Central memory CD8-positive, alpha-beta T cell (primary cell): ENCODE data around the gene UBL3.

ENCODE experiments used
- ATAC-seq: fragments of 150-1000 bp; cut with Tn5 transposase; replicated peaks from 2 replicates; pipeline ENCODE4 v1.10.0; 2022; ENCODE audit warnings: mild to moderate bottlenecking, moderate FRiP score, moderate number of reproducible peaks; ENCODE audit not compliant: poor library complexity, severe bottlenecking; ENCODE audit errors: extremely low read depth
- DNase-seq, 2 donors: peaks; one replicate each; pipeline ENCODE4 v3.0.0; 2021; ENCODE audit warnings: low spot score in 2 of 2
- H3K27ac Mint-ChIP-seq: one replicate; pipeline ENCODE4 v1.8.0; 2022; ENCODE audit warnings: low read depth, mild to moderate bottlenecking, moderate library complexity, mixed read lengths
- H3K27me3 Mint-ChIP-seq: one replicate; pipeline ENCODE4 v1.8.0; 2022; ENCODE audit warnings: mixed read lengths
- H3K36me3 Mint-ChIP-seq: one replicate; pipeline ENCODE4 v1.8.0; 2022; ENCODE audit warnings: mild to moderate bottlenecking, moderate library complexity, mixed read lengths; ENCODE audit not compliant: insufficient read depth
- H3K4me1 Mint-ChIP-seq: one replicate; pipeline ENCODE4 v1.8.0; 2022; ENCODE audit warnings: mixed read lengths
- H3K4me3 Mint-ChIP-seq: one replicate; pipeline ENCODE4 v1.8.0; 2022; ENCODE audit warnings: mild to moderate bottlenecking, moderate library complexity, mixed read lengths
- H3K9me3 Mint-ChIP-seq: one replicate; pipeline ENCODE4 v1.8.0; 2022; ENCODE audit warnings: mixed read lengths

UBL3 gene

GRCh38 chr13:29882076-29882475 is 31.7 kb upstream of the UBL3 start:
- no peak overlapping the region for H3K4me3 Mint-ChIP-seq
- H3K27ac Mint-ChIP-seq = no peak overlapping the region
- no peak for DNase-seq
- no peaks in the 10 kb centered on the region for H3K9me3 Mint-ChIP-seq
- no peak for ATAC-seq
- H3K27me3 Mint-ChIP-seq = peaks cover 13% of the 10 kb centered on the region
- peaks cover 7% of the 10 kb centered on the region for H3K4me1 Mint-ChIP-seq
- H3K36me3 Mint-ChIP-seq = peaks cover 1% of the 10 kb centered on the region

- Mint-ChIP-seq H3K4me1 (no peaks in the 10 kb centered on the region), H3K36me3 (no peaks in the 10 kb centered on the region), H3K27me3 (peaks cover 30% of the 10 kb centered on the region), H3K27ac (no peak overlapping the region), H3K4me3 (no peak overlapping the region), H3K9me3 (no peaks in the 10 kb centered on the region)
- ATAC-seq = no peak
- DNase-seq = no peak
Observed at GRCh38 chr13:29878101-29878500, 27.7 kb upstream of the UBL3 start.

- DNase-seq (no peak), ATAC-seq (no peak)
- Mint-ChIP-seq H3K36me3 (no peaks in the 10 kb centered on the region), H3K9me3 (no peaks in the 10 kb centered on the region), H3K4me3 (no peak overlapping the region), H3K27me3 (peaks cover 30% of the 10 kb centered on the region), H3K27ac (no peak overlapping the region), H3K4me1 (no peaks in the 10 kb centered on the region)
Observed at GRCh38 chr13:29877456-29878078, 27.1 kb upstream of the UBL3 start.

- H3K4me1 Mint-ChIP-seq = no peaks in the 10 kb centered on the region
- H3K27me3 Mint-ChIP-seq = peaks cover 46% of the 10 kb centered on the region
Observed at GRCh38 chr13:29875646-29876045, 25.2 kb upstream of the UBL3 start.

GRCh38 chr13:29868581-29868980 is 18.2 kb upstream of the UBL3 start:
- Mint-ChIP-seq H3K36me3 (no peaks in the 10 kb centered on the region), H3K4me1 (no peaks in the 10 kb centered on the region), H3K4me3 (no peak overlapping the region), H3K9me3 (no peaks in the 10 kb centered on the region), H3K27ac (no peak overlapping the region), H3K27me3 (peaks cover 23% of the 10 kb centered on the region)
- no peak for DNase-seq
- ATAC-seq = no peak

More at GRCh38 chr13:29875646-29876045, 25.2 kb upstream of the UBL3 start:
- H3K9me3 Mint-ChIP-seq = no peaks in the 10 kb centered on the region
- H3K27ac Mint-ChIP-seq = no peak overlapping the region
- no peak for DNase-seq
- no peaks in the 10 kb centered on the region for H3K36me3 Mint-ChIP-seq
- no peak overlapping the region for H3K4me3 Mint-ChIP-seq
- ATAC-seq = no peak

GRCh38 chr13:29865934-29866333 is 15.5 kb upstream of the UBL3 start:
- ATAC-seq (no peak), DNase-seq (no peak)
- no peaks in the 10 kb centered on the region for H3K9me3 Mint-ChIP-seq
- H3K27me3 Mint-ChIP-seq = peaks cover 23% of the 10 kb centered on the region
- no peak overlapping the region for H3K27ac Mint-ChIP-seq
- H3K4me1 Mint-ChIP-seq = peaks cover 5% of the 10 kb centered on the region
- no peak overlapping the region for H3K4me3 Mint-ChIP-seq
- no peaks in the 10 kb centered on the region for H3K36me3 Mint-ChIP-seq

GRCh38 chr13:29861694-29862110 is 11.3 kb upstream of the UBL3 start:
- DNase-seq (no peak), ATAC-seq (no peak)
- Mint-ChIP-seq H3K36me3 (no peaks in the 10 kb centered on the region), H3K27me3 (peaks cover 14% of the 10 kb centered on the region), H3K27ac (no peak overlapping the region), H3K4me1 (peaks cover 5% of the 10 kb centered on the region), H3K9me3 (no peaks in the 10 kb centered on the region), H3K4me3 (no peak overlapping the region)

- peaks cover 14% of the 10 kb centered on the region for H3K27me3 Mint-ChIP-seq
- DNase-seq (no peak), ATAC-seq (no peak)
- H3K4me3 Mint-ChIP-seq = no peak overlapping the region
- H3K27ac Mint-ChIP-seq = no peak overlapping the region
- H3K4me1 Mint-ChIP-seq = peaks cover 5% of the 10 kb centered on the region
- H3K9me3 Mint-ChIP-seq = no peaks in the 10 kb centered on the region
- H3K36me3 Mint-ChIP-seq = no peaks in the 10 kb centered on the region
Observed at GRCh38 chr13:29859971-29860370, 9.6 kb upstream of the UBL3 start.

- H3K4me3 Mint-ChIP-seq = no peak overlapping the region
- no peak for ATAC-seq
- H3K9me3 Mint-ChIP-seq = no peaks in the 10 kb centered on the region
- no peak for DNase-seq
- no peaks in the 10 kb centered on the region for H3K36me3 Mint-ChIP-seq
- peaks cover 5% of the 10 kb centered on the region for H3K4me1 Mint-ChIP-seq
- H3K27ac Mint-ChIP-seq = no peak overlapping the region
- peaks cover 14% of the 10 kb centered on the region for H3K27me3 Mint-ChIP-seq
Observed at GRCh38 chr13:29858667-29859066, 8.2 kb upstream of the UBL3 start.

- H3K4me1 Mint-ChIP-seq = peaks cover 5% of the 10 kb centered on the region
- H3K4me3 Mint-ChIP-seq = no peak overlapping the region
- no peaks in the 10 kb centered on the region for H3K9me3 Mint-ChIP-seq
- no peaks in the 10 kb centered on the region for H3K36me3 Mint-ChIP-seq
- H3K27ac Mint-ChIP-seq = no peak overlapping the region
- DNase-seq (no peak), ATAC-seq (no peak)
- H3K27me3 Mint-ChIP-seq = peaks cover 14% of the 10 kb centered on the region
Observed at GRCh38 chr13:29858231-29858630, 7.8 kb upstream of the UBL3 start.

- Mint-ChIP-seq H3K4me3 (no peak overlapping the region), H3K27ac (no peak overlapping the region), H3K36me3 (no peaks in the 10 kb centered on the region), H3K9me3 (no peaks in the 10 kb centered on the region), H3K27me3 (peaks cover 2% of the 10 kb centered on the region), H3K4me1 (no peaks in the 10 kb centered on the region)
- ATAC-seq (no peak), DNase-seq (no peak)
Observed at GRCh38 chr13:29857085-29857484, 6.7 kb upstream of the UBL3 start.

- DNase-seq = no peak
- ATAC-seq = no peak
- Mint-ChIP-seq H3K9me3 (no peaks in the 10 kb centered on the region), H3K4me1 (no peaks in the 10 kb centered on the region), H3K4me3 (no peak overlapping the region), H3K27ac (no peak overlapping the region), H3K36me3 (no peaks in the 10 kb centered on the region), H3K27me3 (no peaks in the 10 kb centered on the region)
Observed at GRCh38 chr13:29856426-29856825, 6.0 kb upstream of the UBL3 start.

- Mint-ChIP-seq H3K9me3 (no peaks in the 10 kb centered on the region), H3K36me3 (no peaks in the 10 kb centered on the region), H3K4me3 (no peak overlapping the region), H3K4me1 (no peaks in the 10 kb centered on the region), H3K27ac (no peak overlapping the region), H3K27me3 (no peaks in the 10 kb centered on the region)
- no peak for DNase-seq
- no peak for ATAC-seq
Observed at GRCh38 chr13:29855784-29856183, 5.4 kb upstream of the UBL3 start.
